CD14-positive monocyte (primary cell): ENCODE measurements around the gene CORO1C. TPM values are rescaled to one million over a fixed set of nuclear protein-coding genes. Genes with fewer than 3 reads are reported as not detected.

Source experiments
- DNase-seq, 3 donors: peaks; one replicate each; pipeline ENCODE4 v3.0.0-alpha.2; 2011 to 2022
- H2AFZ ChIP-seq: 2 replicates; pipeline ENCODE4 v1.6.0; 2012; ENCODE audit warnings: mild to moderate bottlenecking, low read depth, low read length, inconsistent platforms; ENCODE audit not compliant: insufficient read depth, poor library complexity, severe bottlenecking
- H3K27ac ChIP-seq, 2 donors: 1 replicate in 1 of 2; 2 replicates in 1 of 2; pipeline ENCODE4 v1.5.1; 2012 to 2013; ENCODE audit warnings: low read length in 2 of 2, control low read depth in 1 of 2, inconsistent platforms in 1 of 2, low read depth in 1 of 2, mild to moderate bottlenecking in 1 of 2
- H3K27me3 ChIP-seq, 2 donors: one replicate each; pipeline versions ENCODE4 v1.6.0 to v1.6.1; 2011 to 2013; ENCODE audit warnings: low read length in 2 of 2; ENCODE audit not compliant: control insufficient read depth in 2 of 2, insufficient read depth in 2 of 2
- H3K36me3 ChIP-seq, 2 donors: replicated peaks in 1 of 2; 1 replicate in 1 of 2; 2 replicates in 1 of 2; pipeline versions ENCODE4 v1.5.1 to v1.6.1; 2012 to 2013; ENCODE audit warnings: low read length in 2 of 2, control low read depth in 1 of 2, inconsistent platforms in 1 of 2, mild to moderate bottlenecking in 1 of 2; ENCODE audit not compliant: insufficient read depth in 2 of 2, control insufficient read depth in 1 of 2
- H3K4me1 ChIP-seq, 2 donors: 1 replicate in 1 of 2; 2 replicates in 1 of 2; pipeline versions ENCODE4 v1.5.1 to v1.6.1; 2012 to 2013; ENCODE audit warnings: low read length in 2 of 2, control low read depth in 1 of 2, inconsistent platforms in 1 of 2, mild to moderate bottlenecking in 1 of 2, moderate library complexity in 1 of 2; ENCODE audit not compliant: insufficient read depth in 2 of 2, control insufficient read depth in 1 of 2
- H3K4me2 ChIP-seq: replicated peaks from 2 replicates; pipeline ENCODE3; 2012; ENCODE audit warnings: low read length, moderate library complexity, mild to moderate bottlenecking; ENCODE audit not compliant: poor library complexity, severe bottlenecking; ENCODE audit errors: extremely low read depth
- H3K4me3 ChIP-seq, 3 experiments: fragments of 200-600 bp in 1 of 3; sonication (generic) in 1 of 3; replicated peaks in 1 of 3; 1 replicate in 2 of 3; 2 replicates in 1 of 3; pipeline ENCODE4 v1.5.1; 2011 to 2013; ENCODE audit warnings: low read length in 3 of 3, mild to moderate bottlenecking in 3 of 3, control low read depth in 2 of 3, low read depth in 2 of 3, inconsistent platforms in 1 of 3, moderate library complexity in 1 of 3
- H3K79me2 ChIP-seq: 2 replicates; pipeline ENCODE4 v1.6.0; 2012; ENCODE audit warnings: mild to moderate bottlenecking, control low read depth, inconsistent platforms, low read length, moderate library complexity; ENCODE audit not compliant: insufficient read depth
- H3K9ac ChIP-seq: 2 replicates; pipeline ENCODE4 v1.6.0; 2017; ENCODE audit warnings: low read length, mild to moderate bottlenecking; ENCODE audit not compliant: insufficient read depth, poor library complexity, severe bottlenecking
- H3K9me3 ChIP-seq, 2 donors: replicated peaks in 1 of 2; 1 replicate in 1 of 2; 2 replicates in 1 of 2; pipeline versions ENCODE4 v1.5.1 to v1.6.1; 2012 to 2013; ENCODE audit warnings: low read length in 2 of 2, control low read depth in 1 of 2; ENCODE audit not compliant: control insufficient read depth in 1 of 2, insufficient read depth in 1 of 2
- H4K20me1 ChIP-seq: 2 replicates; pipeline ENCODE4 v1.6.0; 2012; ENCODE audit warnings: mild to moderate bottlenecking, low read length, control low read depth, moderate library complexity; ENCODE audit not compliant: insufficient read depth
- H3K27ac Mint-ChIP-seq, 7 donors: one replicate each; pipeline ENCODE4 v1.8.0; 2020; ENCODE audit warnings: mild to moderate bottlenecking in 7 of 7, mixed read lengths in 7 of 7, moderate library complexity in 6 of 7, inconsistent platforms in 2 of 7
- H3K27me3 Mint-ChIP-seq, 3 donors: one replicate each; pipeline ENCODE4 v1.8.0; 2021 to 2022; ENCODE audit warnings: low read depth in 3 of 3, mild to moderate bottlenecking in 3 of 3, mixed read lengths in 3 of 3, moderate library complexity in 3 of 3, inconsistent platforms in 1 of 3
- H3K36me3 Mint-ChIP-seq, 2 donors: one replicate each; pipeline ENCODE4 v1.8.0; 2020; ENCODE audit warnings: mixed read lengths in 2 of 2, inconsistent platforms in 1 of 2, mild to moderate bottlenecking in 1 of 2
- H3K4me1 Mint-ChIP-seq: one replicate; pipeline ENCODE4 v1.8.0; 2020; ENCODE audit warnings: mild to moderate bottlenecking, mixed read lengths
- H3K4me3 Mint-ChIP-seq, 2 donors: one replicate each; pipeline ENCODE4 v1.8.0; 2020; ENCODE audit warnings: mild to moderate bottlenecking in 2 of 2, mixed read lengths in 2 of 2, moderate library complexity in 1 of 2
- H3K9me3 Mint-ChIP-seq, 7 donors: one replicate each; pipeline ENCODE4 v1.8.0; 2020 to 2022; ENCODE audit warnings: mixed read lengths in 7 of 7, mild to moderate bottlenecking in 6 of 7, moderate library complexity in 6 of 7, inconsistent platforms in 2 of 7
- WGBS: methylation state at CpG from one replicate; pipeline ENCODE4 v1.1.5; 2013; ENCODE audit warnings: missing lambda C conversion rate; ENCODE audit not compliant: insufficient coverage; 5-methylcytosine and 5-hydroxymethylcytosine counted together
- intact Hi-C, 2 donors: fragments of 100-400 bp; cut with micrococcal nuclease; formaldehyde crosslinking; loops; one replicate each; pipeline versions ENCODE4 v1.15.0 to v1.15.1; 2023
- polyA plus RNA-seq, 3 donors: library from polyadenylated mRNA; depleted of rRNA in 1 of 3; unstranded in 2 of 3; stranded (reverse) in 1 of 3; fragments of 300-500 nt in 2 of 3; fragments of >200 nt in 1 of 3; fragmentation: Illumina TruSeq in 2 of 3; gene quantifications; 1 replicate in 2 of 3; 2 replicates in 1 of 3; pipeline ENCODE4 v1.2.3, GENCODE V29; 2012 to 2021
- TF ChIP-seq, protein P1 (sequence below): fragments of 200-600 bp; IDR thresholded peaks from one replicate; pipeline ENCODE4 v1.8.0; 2022; ENCODE audit warnings: antibody characterized with exemption, mild to moderate bottlenecking

The CORO1C gene
- polyA plus RNA-seq, 3 donors, result 77.5 to 285 (median 229) TPM

DNA sequence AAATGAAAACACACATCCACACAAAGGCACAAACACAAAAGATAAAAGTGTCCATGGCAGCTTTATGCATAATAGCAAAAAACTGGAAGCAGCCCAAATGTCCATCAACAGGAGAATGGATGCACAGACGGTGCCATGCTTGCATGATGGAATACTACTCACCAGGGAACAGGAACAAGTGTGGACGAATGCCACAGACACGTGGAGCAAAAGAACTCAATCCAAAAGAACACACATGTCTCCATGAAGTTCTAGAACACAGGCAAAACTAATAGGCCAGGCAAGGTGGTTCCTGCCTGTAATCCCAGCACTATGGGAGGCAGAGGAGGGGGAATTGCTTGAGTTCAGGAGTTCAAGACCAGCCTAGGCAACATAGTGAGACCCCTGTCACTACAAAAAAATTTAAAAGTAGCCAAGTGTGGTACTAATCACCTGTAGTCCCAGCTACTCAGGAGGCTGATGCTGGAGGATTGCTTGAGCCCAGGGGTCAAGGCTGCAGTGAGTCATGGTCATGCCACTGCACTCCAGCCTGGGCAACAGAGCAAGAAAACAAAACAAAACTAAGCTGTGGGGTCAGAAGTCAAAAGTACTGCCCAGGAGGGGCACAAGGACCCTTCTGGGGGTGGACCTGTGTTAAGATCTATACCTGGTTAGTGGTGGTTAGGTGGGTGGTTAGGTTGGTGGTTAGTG, 126.2 kb downstream of the CORO1C start:
- Mint-ChIP-seq H3K27me3 (peaks cover 11 to 16% (median 15%) of the 10 kb centered on the region in 3 donors), H3K4me3 (no peak overlapping the region), H3K9me3 (peaks cover 0 to 3% (median 0%) of the 10 kb centered on the region in 7 donors), H3K27ac (peak overlapping the region in 1 of 7 donors; percentile 13), H3K36me3 (no peaks in the 10 kb centered on the region), H3K4me1 (no peaks in the 10 kb centered on the region)
- Histone ChIP-seq H3K36me3 (no peaks in the 10 kb centered on the region), H3K27me3 (peaks cover 0 to 5% of the 10 kb centered on the region in 2 donors), H3K79me2 (no peaks in the 10 kb centered on the region), H3K9me3 (no peaks in the 10 kb centered on the region), H4K20me1 (no peaks in the 10 kb centered on the region), H3K4me3 (no peak overlapping the region), H3K27ac (no peak overlapping the region), H3K4me2 (no peak overlapping the region), H3K4me1 (no peaks in the 10 kb centered on the region), H3K9ac (no peak overlapping the region), H2AFZ (no peak overlapping the region)
- DNase-seq, result peak in 1 of 3 donors; percentile 33
- TF ChIP-seq, protein P1, sequence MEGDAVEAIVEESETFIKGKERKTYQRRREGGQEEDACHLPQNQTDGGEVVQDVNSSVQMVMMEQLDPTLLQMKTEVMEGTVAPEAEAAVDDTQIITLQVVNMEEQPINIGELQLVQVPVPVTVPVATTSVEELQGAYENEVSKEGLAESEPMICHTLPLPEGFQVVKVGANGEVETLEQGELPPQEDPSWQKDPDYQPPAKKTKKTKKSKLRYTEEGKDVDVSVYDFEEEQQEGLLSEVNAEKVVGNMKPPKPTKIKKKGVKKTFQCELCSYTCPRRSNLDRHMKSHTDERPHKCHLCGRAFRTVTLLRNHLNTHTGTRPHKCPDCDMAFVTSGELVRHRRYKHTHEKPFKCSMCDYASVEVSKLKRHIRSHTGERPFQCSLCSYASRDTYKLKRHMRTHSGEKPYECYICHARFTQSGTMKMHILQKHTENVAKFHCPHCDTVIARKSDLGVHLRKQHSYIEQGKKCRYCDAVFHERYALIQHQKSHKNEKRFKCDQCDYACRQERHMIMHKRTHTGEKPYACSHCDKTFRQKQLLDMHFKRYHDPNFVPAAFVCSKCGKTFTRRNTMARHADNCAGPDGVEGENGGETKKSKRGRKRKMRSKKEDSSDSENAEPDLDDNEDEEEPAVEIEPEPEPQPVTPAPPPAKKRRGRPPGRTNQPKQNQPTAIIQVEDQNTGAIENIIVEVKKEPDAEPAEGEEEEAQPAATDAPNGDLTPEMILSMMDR, result no peak
- intact Hi-C loops, result no loop called here
- 88% methylated on average over 1 of the region's 3 CpGs for WGBS

DNA sequence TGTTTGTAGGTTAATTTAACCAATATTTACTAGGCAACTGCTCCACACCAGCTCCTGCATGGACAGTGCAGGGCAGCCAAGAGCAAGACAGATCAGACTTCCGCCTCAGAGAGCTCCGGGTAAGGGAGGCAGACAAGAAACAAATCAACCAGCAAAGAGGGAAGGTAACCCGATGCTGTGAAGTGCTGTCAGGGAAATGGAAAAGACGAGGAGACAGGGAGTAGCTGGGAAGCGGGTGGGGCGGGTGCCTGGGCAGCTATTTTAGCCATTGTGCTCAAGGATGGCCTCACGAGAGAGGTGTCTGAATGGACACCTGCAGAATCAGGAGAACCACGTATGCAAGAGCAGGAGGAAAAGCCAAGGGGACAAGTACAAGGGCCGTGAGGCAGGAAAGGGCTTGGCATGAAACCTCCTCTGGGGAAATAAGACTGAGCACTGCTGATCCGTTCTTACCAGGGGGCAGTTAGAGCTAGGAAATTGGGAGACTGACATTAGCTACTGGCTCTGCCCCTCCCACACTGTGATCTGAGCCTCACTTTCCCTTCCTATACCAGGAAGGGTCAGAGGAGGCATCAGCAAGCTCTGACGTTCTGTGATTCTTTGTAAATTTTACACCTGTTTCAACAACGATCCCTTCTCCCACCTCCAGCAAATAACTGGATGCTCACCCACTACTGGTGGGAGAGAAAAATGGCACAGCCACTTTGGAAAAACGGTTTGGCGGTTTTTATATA, 126.9 kb downstream of the CORO1C start:
- intact Hi-C loops, result no loop called here
- H3K4me1 Mint-ChIP-seq, result no peaks in the 10 kb centered on the region
- 80% methylated on average over 9 of the region's 14 CpGs for WGBS
- no peak overlapping the region for H3K4me3 Mint-ChIP-seq
- no peak overlapping the region for H3K4me3 ChIP-seq
- H3K27ac ChIP-seq, result no peak overlapping the region
- H3K9me3 ChIP-seq, result no peaks in the 10 kb centered on the region
- H3K36me3 Mint-ChIP-seq, result no peaks in the 10 kb centered on the region
- no peaks in the 10 kb centered on the region for H3K36me3 ChIP-seq
- H2AFZ ChIP-seq, result no peak overlapping the region
- TF ChIP-seq, protein P1, result no peak
- no peak overlapping the region for H3K4me2 ChIP-seq
- peak overlapping the region in 4 of 7 donors; percentile 20 to 51 (median 44) for H3K27ac Mint-ChIP-seq
- H3K9ac ChIP-seq, result no peak overlapping the region
- H3K4me1 ChIP-seq, result no peaks in the 10 kb centered on the region
- no peaks in the 10 kb centered on the region for H3K79me2 ChIP-seq
- no peaks in the 10 kb centered on the region for H3K27me3 ChIP-seq
- H4K20me1 ChIP-seq, result no peaks in the 10 kb centered on the region
- peaks cover 0 to 3% (median 0%) of the 10 kb centered on the region in 7 donors for H3K9me3 Mint-ChIP-seq
- no peak for DNase-seq
- H3K27me3 Mint-ChIP-seq, result peaks cover 8 to 13% (median 9%) of the 10 kb centered on the region in 3 donors
